ENCODE results near the gene UNC45B. TPM values are rescaled to one million over a fixed set of nuclear protein-coding genes. Genes with fewer than 3 reads are reported as not detected.

UNC45B gene
- polyA plus RNA-seq, 1 of the 3 experiments (the other 2 are of a cell fraction), result not detected

DNA sequence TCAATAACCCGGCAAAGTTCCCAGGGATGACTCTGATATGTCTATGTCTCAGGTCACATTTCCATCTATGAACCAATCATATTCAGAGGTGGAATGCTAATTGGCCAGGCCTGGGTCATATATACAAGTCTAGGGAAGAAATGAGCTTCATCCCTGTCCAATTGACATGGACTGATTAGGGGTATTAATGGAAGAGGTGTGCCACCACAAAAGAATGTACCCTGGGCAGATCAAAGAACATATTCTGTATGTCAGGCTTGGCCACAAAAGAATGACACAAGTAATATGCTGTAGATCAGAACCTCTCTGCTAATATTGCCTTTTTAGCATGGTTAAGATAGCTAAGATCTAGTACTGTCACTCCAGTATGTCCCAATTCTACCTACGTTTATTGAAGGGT is 39.9 kb downstream of the UNC45B start:
- Histone ChIP-seq H2AFZ (ENCODE audit: low read depth) (no peak overlapping the region), H3K79me2 (ENCODE audit: insufficient read depth) (no peaks in the 10 kb centered on the region), H3K9ac (no peak overlapping the region), H3K4me1 (ENCODE audit: control insufficient read depth in 1 of 2, insufficient read depth in 2 of 2, low read depth in 1 of 2, low read length in 1 of 2) (no peaks in the 10 kb centered on the region), H3K9me3 (no peaks in the 10 kb centered on the region), H3F3A (replicated peaks; ENCODE audit: insufficient read depth) (no peaks in the 10 kb centered on the region), H3K27me3 (ENCODE audit: insufficient read depth) (peaks cover 8% of the 10 kb centered on the region; the same call in 1 of the 2 replicates), H3K4me3 (ENCODE audit: low read depth in 2 of 2, low read length in 1 of 2) (no peak overlapping the region), H3K9me2 (no peaks in the 10 kb centered on the region), H3K27ac (ENCODE audit: low read depth in 2 of 2, low read length in 1 of 2) (no peak overlapping the region), H3K36me3 (replicated peaks in 1 of 2; ENCODE audit: control insufficient read depth in 1 of 2, insufficient read depth in 2 of 2, low read length in 1 of 2) (no peaks in the 10 kb centered on the region), H3K4me2 (no peak overlapping the region), H4K20me1 (ENCODE audit: insufficient read depth) (no peaks in the 10 kb centered on the region)
- ChIA-PET POLR2A (no interaction called here), CTCF (no interaction called here)
- WGBS (ENCODE audit: low lambda C conversion rate), result 22% methylated on average over 2 of the region's 2 CpGs
- no peak for DNase-seq
- TF ChIP-seq, protein P1, sequence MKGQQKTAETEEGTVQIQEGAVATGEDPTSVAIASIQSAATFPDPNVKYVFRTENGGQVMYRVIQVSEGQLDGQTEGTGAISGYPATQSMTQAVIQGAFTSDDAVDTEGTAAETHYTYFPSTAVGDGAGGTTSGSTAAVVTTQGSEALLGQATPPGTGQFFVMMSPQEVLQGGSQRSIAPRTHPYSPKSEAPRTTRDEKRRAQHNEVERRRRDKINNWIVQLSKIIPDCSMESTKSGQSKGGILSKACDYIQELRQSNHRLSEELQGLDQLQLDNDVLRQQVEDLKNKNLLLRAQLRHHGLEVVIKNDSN (IDR thresholded peaks at IDR 0.05; ENCODE audit: borderline replicate concordance, low read depth), result no peak
- no peak for TF ChIP-seq TEAD4 (IDR thresholded peaks at IDR 0.05; ENCODE audit: borderline replicate concordance, insufficient read depth)
- TF ChIP-seq RFX5 (IDR thresholded peaks at IDR 0.05; ENCODE audit: low read length), result no peak
- TF ChIP-seq, protein P2, sequence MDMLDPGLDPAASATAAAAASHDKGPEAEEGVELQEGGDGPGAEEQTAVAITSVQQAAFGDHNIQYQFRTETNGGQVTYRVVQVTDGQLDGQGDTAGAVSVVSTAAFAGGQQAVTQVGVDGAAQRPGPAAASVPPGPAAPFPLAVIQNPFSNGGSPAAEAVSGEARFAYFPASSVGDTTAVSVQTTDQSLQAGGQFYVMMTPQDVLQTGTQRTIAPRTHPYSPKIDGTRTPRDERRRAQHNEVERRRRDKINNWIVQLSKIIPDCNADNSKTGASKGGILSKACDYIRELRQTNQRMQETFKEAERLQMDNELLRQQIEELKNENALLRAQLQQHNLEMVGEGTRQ (IDR thresholded peaks at IDR 0.05; ENCODE audit: borderline replicate concordance, low read depth, low read length), result no peak
- no peak for TF ChIP-seq EZH2phosphoT487 (IDR thresholded peaks at IDR 0.05; ENCODE audit: borderline replicate concordance, low read depth)
- TF ChIP-seq SIN3A (IDR thresholded peaks at IDR 0.05; ENCODE audit: borderline replicate concordance, low read depth, low read length), result no peak
- no peak for TF ChIP-seq EP300 (IDR thresholded peaks at IDR 0.05; ENCODE audit: borderline replicate concordance in 1 of 2, low read depth in 1 of 2, low read length in 1 of 2)
- TF ChIP-seq YY1 (IDR thresholded peaks at IDR 0.05; ENCODE audit: low read depth), result no peak
- TF ChIP-seq RXRA (IDR thresholded peaks at IDR 0.05; ENCODE audit: borderline replicate concordance, low read depth), result no peak

DNA sequence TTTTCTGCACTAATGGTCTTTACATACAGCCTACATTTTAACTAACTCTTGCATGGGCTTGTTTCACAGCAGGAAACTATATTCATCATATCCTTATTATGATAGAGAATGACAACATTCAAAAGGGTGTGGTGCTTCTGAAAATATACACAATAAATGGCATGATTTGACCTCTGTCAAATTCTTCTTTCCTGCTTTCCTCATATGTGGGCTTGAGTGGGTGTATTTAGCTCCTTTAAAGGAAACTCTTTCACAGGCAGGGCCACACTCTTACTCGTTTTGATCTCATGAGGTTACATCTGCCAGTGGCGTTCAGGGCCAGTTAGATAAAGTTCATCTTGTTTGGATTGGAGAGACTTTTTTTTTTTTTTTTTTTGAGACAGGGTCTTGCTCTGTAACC is 40.5 kb downstream of the UNC45B start:
- no peaks in the 10 kb centered on the region for H3K79me2 ChIP-seq (ENCODE audit: insufficient read depth)
- WGBS (ENCODE audit: low lambda C conversion rate), result 2% methylated on average over 2 of the region's 2 CpGs
- no peaks in the 10 kb centered on the region for H3K36me3 ChIP-seq (replicated peaks in 1 of 2; ENCODE audit: control insufficient read depth in 1 of 2, insufficient read depth in 2 of 2, low read length in 1 of 2)
- no peaks in the 10 kb centered on the region for H3K4me1 ChIP-seq (ENCODE audit: control insufficient read depth in 1 of 2, insufficient read depth in 2 of 2, low read depth in 1 of 2, low read length in 1 of 2)
- POLR2A ChIA-PET, result no interaction called here
- no peak overlapping the region for H3K9ac ChIP-seq
- H3F3A ChIP-seq (replicated peaks; ENCODE audit: insufficient read depth), result no peaks in the 10 kb centered on the region
- peaks cover 8% of the 10 kb centered on the region; the same call in 1 of the 2 replicates for H3K27me3 ChIP-seq (ENCODE audit: insufficient read depth)
- H3K9me3 ChIP-seq, result no peaks in the 10 kb centered on the region
- H3K9me2 ChIP-seq, result no peaks in the 10 kb centered on the region
- TF ChIP-seq CHD2 (IDR thresholded peaks at IDR 0.05; ENCODE audit: low read length, partially characterized antibody), result no peak
- TF ChIP-seq TCF12 (IDR thresholded peaks at IDR 0.05), result no peak
- TF ChIP-seq, protein P3, sequence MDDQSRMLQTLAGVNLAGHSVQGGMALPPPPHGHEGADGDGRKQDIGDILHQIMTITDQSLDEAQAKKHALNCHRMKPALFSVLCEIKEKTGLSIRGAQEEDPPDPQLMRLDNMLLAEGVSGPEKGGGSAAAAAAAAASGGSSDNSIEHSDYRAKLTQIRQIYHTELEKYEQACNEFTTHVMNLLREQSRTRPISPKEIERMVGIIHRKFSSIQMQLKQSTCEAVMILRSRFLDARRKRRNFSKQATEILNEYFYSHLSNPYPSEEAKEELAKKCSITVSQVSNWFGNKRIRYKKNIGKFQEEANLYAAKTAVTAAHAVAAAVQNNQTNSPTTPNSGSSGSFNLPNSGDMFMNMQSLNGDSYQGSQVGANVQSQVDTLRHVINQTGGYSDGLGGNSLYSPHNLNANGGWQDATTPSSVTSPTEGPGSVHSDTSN (IDR thresholded peaks at IDR 0.05), result no peak
- TF ChIP-seq, protein P4, sequence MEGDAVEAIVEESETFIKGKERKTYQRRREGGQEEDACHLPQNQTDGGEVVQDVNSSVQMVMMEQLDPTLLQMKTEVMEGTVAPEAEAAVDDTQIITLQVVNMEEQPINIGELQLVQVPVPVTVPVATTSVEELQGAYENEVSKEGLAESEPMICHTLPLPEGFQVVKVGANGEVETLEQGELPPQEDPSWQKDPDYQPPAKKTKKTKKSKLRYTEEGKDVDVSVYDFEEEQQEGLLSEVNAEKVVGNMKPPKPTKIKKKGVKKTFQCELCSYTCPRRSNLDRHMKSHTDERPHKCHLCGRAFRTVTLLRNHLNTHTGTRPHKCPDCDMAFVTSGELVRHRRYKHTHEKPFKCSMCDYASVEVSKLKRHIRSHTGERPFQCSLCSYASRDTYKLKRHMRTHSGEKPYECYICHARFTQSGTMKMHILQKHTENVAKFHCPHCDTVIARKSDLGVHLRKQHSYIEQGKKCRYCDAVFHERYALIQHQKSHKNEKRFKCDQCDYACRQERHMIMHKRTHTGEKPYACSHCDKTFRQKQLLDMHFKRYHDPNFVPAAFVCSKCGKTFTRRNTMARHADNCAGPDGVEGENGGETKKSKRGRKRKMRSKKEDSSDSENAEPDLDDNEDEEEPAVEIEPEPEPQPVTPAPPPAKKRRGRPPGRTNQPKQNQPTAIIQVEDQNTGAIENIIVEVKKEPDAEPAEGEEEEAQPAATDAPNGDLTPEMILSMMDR (IDR thresholded peaks at IDR 0.05), result no peak
- TF ChIP-seq TEAD4 (IDR thresholded peaks at IDR 0.05; ENCODE audit: borderline replicate concordance, insufficient read depth), result no peak
- TF ChIP-seq, protein P2 (IDR thresholded peaks at IDR 0.05; ENCODE audit: borderline replicate concordance, low read depth, low read length), result no peak
- no peak overlapping the region for H3K4me2 ChIP-seq
- H2AFZ ChIP-seq (ENCODE audit: low read depth), result no peak overlapping the region
- no peak for DNase-seq
- no peaks in the 10 kb centered on the region for H4K20me1 ChIP-seq (ENCODE audit: insufficient read depth)
- no peak overlapping the region for H3K4me3 ChIP-seq (ENCODE audit: low read depth in 2 of 2, low read length in 1 of 2)
- CTCF ChIA-PET, result no interaction called here
- no peak overlapping the region for H3K27ac ChIP-seq (ENCODE audit: low read depth in 2 of 2, low read length in 1 of 2)
